Activated T-cell treated with anti-CD3 and anti-CD28 coated beads for 4 hours (primary cell): ENCODE results near the gene CXADR.

Source experiments
- DNase-seq: peaks from one replicate; pipeline ENCODE4 v3.0.0-alpha.2; 2020

Gene CXADR

GRCh38 chr21:17545007-17545406 lies 32.2 kb downstream of the CXADR start:
- DNase-seq = no peak

- DNase-seq = no peak
These were observed 35.4 kb downstream of the CXADR start for GRCh38 chr21:17548262-17548661.

- no peak for DNase-seq
These were observed 37.9 kb downstream of the CXADR start for GRCh38 chr21:17550671-17551308.

GRCh38 chr21:17552410-17552809 lies 39.6 kb downstream of the CXADR start:
- DNase-seq = no peak

- no peak for DNase-seq
These were observed 41.3 kb downstream of the CXADR start for GRCh38 chr21:17554120-17554519.

- DNase-seq = no peak
These were observed 42.0 kb downstream of the CXADR start for GRCh38 chr21:17554679-17555465.

- DNase-seq = no peak
These were observed 47.7 kb downstream of the CXADR start for GRCh38 chr21:17560377-17561025.

- DNase-seq = no peak
These were observed 57.9 kb downstream of the CXADR start for GRCh38 chr21:17570786-17571185.

GRCh38 chr21:17572431-17572830 lies 59.6 kb downstream of the CXADR start:
- DNase-seq = no peak

- DNase-seq = no peak
These were observed 62.2 kb downstream of the CXADR start for GRCh38 chr21:17575076-17575475.

- no peak for DNase-seq
These were observed 63.4 kb downstream of the CXADR start for GRCh38 chr21:17576080-17576835.

- DNase-seq = no peak
These were observed 64.9 kb downstream of the CXADR start for GRCh38 chr21:17577701-17578100.

- no peak for DNase-seq
These were observed 65.3 kb downstream of the CXADR start for GRCh38 chr21:17578162-17578561.

- no peak for DNase-seq
These were observed 66.0 kb downstream of the CXADR start for GRCh38 chr21:17578876-17579275.

- DNase-seq = no peak
These were observed 67.5 kb downstream of the CXADR start for GRCh38 chr21:17580319-17580718.

GRCh38 chr21:17583898-17584297 lies 71.1 kb downstream of the CXADR start:
- DNase-seq = no peak

- DNase-seq = no peak
These were observed 73.1 kb downstream of the CXADR start for GRCh38 chr21:17585875-17586450.

GRCh38 chr21:17590430-17590829 lies 77.6 kb downstream of the CXADR start:
- no peak for DNase-seq

- no peak for DNase-seq
These were observed 84.8 kb downstream of the CXADR start for GRCh38 chr21:17597680-17598079.

GRCh38 chr21:17598437-17598836 lies 85.6 kb downstream of the CXADR start:
- DNase-seq = no peak

- DNase-seq = no peak
These were observed 90.0 kb downstream of the CXADR start for GRCh38 chr21:17602874-17603273.

- no peak for DNase-seq
These were observed 94.8 kb downstream of the CXADR start for GRCh38 chr21:17607684-17608083.

- no peak for DNase-seq
These were observed 96.8 kb downstream of the CXADR start for GRCh38 chr21:17609681-17610080.
